DOHH2 (cell line): ENCODE results near the gene POR.
"Not testable (repeated sequence)": the region's sequence is repeated elsewhere in the genome, so short reads cannot be mapped to it uniquely, and the experiment has no call there.

Experiments used
- H3F3A ChIP-seq: fragments of 200-600 bp; sonication (generic), shearing (Covaris generic); 2 replicates; pipeline ENCODE4 v1.6.0; 2016; ENCODE audit warnings: antibody characterized with exemption, mild to moderate bottlenecking; ENCODE audit not compliant: control insufficient read depth, insufficient read depth
- H3K27ac ChIP-seq: fragments of 200-600 bp; sonication (generic); 2 replicates; pipeline ENCODE4 v1.5.1; 2014; ENCODE audit warnings: low read depth, mild to moderate bottlenecking, low read length, moderate library complexity
- H3K27me3 ChIP-seq: fragments of 200-600 bp; sonication (generic); 2 replicates; pipeline ENCODE4 v1.6.1; 2014; ENCODE audit warnings: mild to moderate bottlenecking, low read length, mixed read lengths; ENCODE audit not compliant: control insufficient read depth
- H3K36me3 ChIP-seq: fragments of 200-600 bp; sonication (generic); 2 replicates; pipeline ENCODE4 v1.6.1; 2014; ENCODE audit warnings: mild to moderate bottlenecking, low read length, moderate library complexity, mixed read lengths; ENCODE audit not compliant: control insufficient read depth
- H3K4me1 ChIP-seq: fragments of 200-600 bp; sonication (generic); 2 replicates; pipeline ENCODE4 v1.6.1; 2014; ENCODE audit warnings: mild to moderate bottlenecking, low read length, mixed read lengths; ENCODE audit not compliant: control insufficient read depth
- H3K4me2 ChIP-seq: fragments of 200-600 bp; sonication (generic); 2 replicates; pipeline ENCODE4 v1.6.0; 2014; ENCODE audit warnings: mild to moderate bottlenecking, low read length, moderate library complexity
- H3K4me3 ChIP-seq: fragments of 200-600 bp; sonication (generic); 2 replicates; pipeline ENCODE4 v1.5.1; 2014; ENCODE audit warnings: mild to moderate bottlenecking, low read length, mixed read lengths
- H3K79me2 ChIP-seq: fragments of 200-600 bp; sonication (generic); 2 replicates; pipeline ENCODE4 v1.6.1; 2014; ENCODE audit warnings: mild to moderate bottlenecking, low read length, mixed read lengths; ENCODE audit not compliant: control insufficient read depth
- H3K9me2 ChIP-seq: fragments of 200-600 bp; sonication (generic); replicated peaks from 2 replicates; pipeline ENCODE4 v1.6.1; 2014; ENCODE audit warnings: mild to moderate bottlenecking, low read length, mixed read lengths; ENCODE audit not compliant: control insufficient read depth
- H3K9me3 ChIP-seq: fragments of 200-600 bp; sonication (generic); 2 replicates; pipeline ENCODE4 v1.6.1; 2014; ENCODE audit warnings: antibody characterized with exemption, low read length, mixed read lengths; ENCODE audit not compliant: control insufficient read depth, insufficient read depth
- H4K20me1 ChIP-seq: fragments of 200-600 bp; sonication (generic); 2 replicates; pipeline ENCODE4 v1.6.0; 2014; ENCODE audit warnings: low read depth, mild to moderate bottlenecking, antibody characterized with exemption, low read length, moderate library complexity; ENCODE audit not compliant: control insufficient read depth, insufficient read depth
- CTCF ChIP-seq: fragments of 200-600 bp; sonication (generic); IDR thresholded peaks from one replicate; pipeline ENCODE4 v1.5.1; 2014; ENCODE audit warnings: antibody characterized with exemption, mild to moderate bottlenecking, low read depth, low read length; ENCODE audit not compliant: poor library complexity, severe bottlenecking
- EZH2phosphoT487 ChIP-seq: fragments of 200-600 bp; sonication (generic); IDR thresholded peaks from 2 replicates; pipeline ENCODE4 v1.6.1; 2017; ENCODE audit warnings: borderline replicate concordance, mild to moderate bottlenecking, antibody characterized with exemption, low read length, moderate library complexity, mixed read lengths

The POR gene

GRCh38 chr7:75906991-75907667 lies 7.8 kb upstream of the POR start:
- Histone ChIP-seq H3K9me3 (no peaks in the 10 kb centered on the region), H3K9me2 (no peaks in the 10 kb centered on the region), H3K27ac (no peak overlapping the region), H3K36me3 (no peaks in the 10 kb centered on the region), H3K4me2 (no peak overlapping the region), H4K20me1 (no peaks in the 10 kb centered on the region), H3F3A (peaks cover 2% of the 10 kb centered on the region; the same call in 1 of the 2 replicates), H3K4me3 (no peak overlapping the region), H3K4me1 (no peaks in the 10 kb centered on the region), H3K27me3 (no peaks in the 10 kb centered on the region; the same call in 1 of the 2 replicates), H3K79me2 (no peaks in the 10 kb centered on the region)
- TF ChIP-seq CTCF = no peak
- TF ChIP-seq EZH2phosphoT487 = no peak

GRCh38 chr7:75907668-75908039 lies 7.3 kb upstream of the POR start:
- H3K4me1 ChIP-seq, H3K4me2 ChIP-seq: not testable (repeated sequence)

GRCh38 chr7:75909521-75910132 lies 5.3 kb upstream of the POR start:
- H3K4me2 ChIP-seq = no peak overlapping the region
- H3K4me1 ChIP-seq = peaks cover 8% of the 10 kb centered on the region
- peaks cover 2% of the 10 kb centered on the region; the same call in 1 of the 2 replicates for H3F3A ChIP-seq
- H3K9me3 ChIP-seq = no peaks in the 10 kb centered on the region
- H3K9me2 ChIP-seq = no peaks in the 10 kb centered on the region
- H3K27ac ChIP-seq = no peak overlapping the region
- no peaks in the 10 kb centered on the region; the same call in 1 of the 2 replicates for H3K27me3 ChIP-seq
- no peak overlapping the region for H3K4me3 ChIP-seq
- no peaks in the 10 kb centered on the region for H4K20me1 ChIP-seq
- no peaks in the 10 kb centered on the region for H3K36me3 ChIP-seq
- TF ChIP-seq CTCF (no peak), EZH2phosphoT487 (no peak)
- H3K79me2 ChIP-seq = no peaks in the 10 kb centered on the region

More at GRCh38 chr7:75907668-75908039, 7.3 kb upstream of the POR start:
- not testable (repeated sequence) for H3K9me3 ChIP-seq, H3F3A ChIP-seq, H3K79me2 ChIP-seq, H3K27me3 ChIP-seq, H3K36me3 ChIP-seq, H3K27ac ChIP-seq, H3K9me2 ChIP-seq, H3K4me3 ChIP-seq, H4K20me1 ChIP-seq

GRCh38 chr7:75911186-75911585 lies 3.8 kb upstream of the POR start:
- H3K27me3 ChIP-seq, H3K9me2 ChIP-seq, H3K36me3 ChIP-seq, H3K27ac ChIP-seq, H3K4me3 ChIP-seq, H3K9me3 ChIP-seq, H3K4me2 ChIP-seq, H3F3A ChIP-seq, H4K20me1 ChIP-seq: not testable (repeated sequence)
- H3K4me1 ChIP-seq = peaks cover 16% of the 10 kb centered on the region
- H3K79me2 ChIP-seq = peaks cover 10% of the 10 kb centered on the region
